Endothelial cell of umbilical vein (primary cell): ENCODE results near the gene TBC1D30. TPM values are rescaled to one million over a fixed set of nuclear protein-coding genes. Genes with fewer than 3 reads are reported as not detected.

ENCODE experiments used
- BruUV-seq: library from RNA; stranded (reverse); fragments of 400-500 nt; replicated peaks from 2 replicates; lab custom pipeline; 2021; lab: Mats Ljungman, UMichigan
- CTCF ChIA-PET: fragments of 300-600, 350-600 bp; sonication (Branson Sonifier 250); formaldehyde crosslinking; loops from one replicate; lab custom pipeline; 2021; ENCODE audit warnings: antibody characterized with exemption, inconsistent platforms; lab: Charles Lee
- POLR2A ChIA-PET: fragments of 300-600, 350-600 bp; sonication (Branson Sonifier 250); formaldehyde crosslinking; loops from one replicate; lab custom pipeline; 2021; ENCODE audit warnings: antibody characterized with exemption, inconsistent platforms; lab: Charles Lee
- DNase-seq: peaks from one replicate; pipeline ENCODE4 v3.0.0-alpha.2; 2011; ENCODE audit warnings: low read depth, low spot score
- FAIRE-seq: peaks from 2 replicates; lab custom pipeline; 2011; peaks lifted over from hg19 to GRCh38; lab: Jason Lieb, UNC
- H2AFZ ChIP-seq: 2 replicates; pipeline ENCODE4 v1.6.0; 2012; ENCODE audit warnings: low read depth, low read length, control low read depth, inconsistent platforms
- H3K27ac ChIP-seq: 2 replicates; pipeline ENCODE4 v1.5.1; 2011; ENCODE audit warnings: low read depth, mild to moderate bottlenecking, control low read depth, low read length, moderate library complexity; ENCODE audit not compliant: insufficient read depth
- H3K27me3 ChIP-seq, 2 experiments: 2 replicates each; pipeline versions ENCODE4 v1.6.0 to v1.6.1; 2011; ENCODE audit warnings: low read length in 2 of 2, mixed read lengths in 1 of 2; ENCODE audit not compliant: control insufficient read depth in 2 of 2, insufficient read depth in 2 of 2
- H3K36me3 ChIP-seq, 2 experiments: 2 replicates in 1 of 2; 3 replicates in 1 of 2; pipeline ENCODE4 v1.5.1; 2011; ENCODE audit warnings: low read length in 2 of 2, mild to moderate bottlenecking in 1 of 2, moderate library complexity in 1 of 2; ENCODE audit not compliant: control insufficient read depth in 2 of 2, insufficient read depth in 2 of 2; ENCODE audit errors: extremely low read depth in 1 of 2
- H3K4me1 ChIP-seq: 3 replicates; pipeline ENCODE4 v1.5.1; 2011; ENCODE audit warnings: mild to moderate bottlenecking, low read length; ENCODE audit not compliant: control insufficient read depth, insufficient read depth; ENCODE audit errors: extremely low read depth
- H3K4me2 ChIP-seq: 2 replicates; pipeline ENCODE4 v1.6.1; 2011; ENCODE audit warnings: low read length, control low read depth, mixed read lengths; ENCODE audit not compliant: insufficient read depth
- H3K4me3 ChIP-seq, 3 experiments: fragments of 200-600 bp in 1 of 3; sonication (generic), shearing (Covaris generic) in 1 of 3; replicated peaks in 1 of 3; 2 replicates each; pipeline ENCODE4 v1.5.1; 2011 to 2016; ENCODE audit warnings: control low read depth in 3 of 3, low read length in 3 of 3, mild to moderate bottlenecking in 2 of 3, inconsistent platforms in 1 of 3, low read depth in 1 of 3, moderate library complexity in 1 of 3; ENCODE audit not compliant: insufficient read depth in 1 of 3
- H3K79me2 ChIP-seq: 2 replicates; pipeline ENCODE4 v1.6.0; 2012; ENCODE audit warnings: low read length, inconsistent platforms; ENCODE audit not compliant: control insufficient read depth, insufficient read depth
- H3K9ac ChIP-seq: replicated peaks from 2 replicates; pipeline ENCODE3; 2011; ENCODE audit warnings: low read length, control low read depth; ENCODE audit not compliant: insufficient read depth; ENCODE audit errors: extremely low read depth
- H3K9me1 ChIP-seq: replicated peaks from 3 replicates; pipeline ENCODE4 v1.6.0; 2011; ENCODE audit warnings: mild to moderate bottlenecking, low read length; ENCODE audit not compliant: control insufficient read depth, insufficient read depth; ENCODE audit errors: extremely low read depth
- H3K9me3 ChIP-seq: replicated peaks from 2 replicates; pipeline ENCODE4 v1.5.1; 2012; ENCODE audit warnings: low read length, inconsistent platforms; ENCODE audit not compliant: control insufficient read depth, insufficient read depth
- H4K20me1 ChIP-seq: replicated peaks from 2 replicates; pipeline ENCODE3; 2011; ENCODE audit warnings: mild to moderate bottlenecking, low read length; ENCODE audit not compliant: control insufficient read depth, insufficient read depth; ENCODE audit errors: extremely low read depth
- CTCF ChIP-seq, 2 donors: IDR thresholded peaks; 1 replicate in 1 of 2; 2 replicates in 1 of 2; pipeline ENCODE4 v1.5.1; 2011; ENCODE audit warnings: low read length in 2 of 2, mild to moderate bottlenecking in 2 of 2, moderate library complexity in 2 of 2, control low read depth in 1 of 2, inconsistent platforms in 1 of 2, low read depth in 1 of 2; ENCODE audit not compliant: insufficient read depth in 1 of 2; ENCODE audit errors: extremely low read depth in 1 of 2
- GATA2 ChIP-seq: IDR thresholded peaks from 2 replicates; pipeline ENCODE4 v1.7.0; 2011; ENCODE audit warnings: low read depth, mild to moderate bottlenecking, moderate library complexity, mixed read lengths, low read length; ENCODE audit not compliant: insufficient read length, insufficient read depth
- JUN ChIP-seq: IDR thresholded peaks from 2 replicates; pipeline ENCODE4 v1.6.1; 2011; ENCODE audit warnings: borderline replicate concordance, low read depth; ENCODE audit not compliant: insufficient read length, insufficient read depth
- dilution Hi-C: fragments of 300-500 bp; cut with MboI; formaldehyde crosslinking; loops from one replicate; pipeline ENCODE4 v1.15.0; 2019; ENCODE audit warnings: low sequenced_read_pairs; ENCODE audit not compliant: extremely low pct_ligation_motif_present
- intact Hi-C: fragments of 100-400 bp; cut with micrococcal nuclease; formaldehyde crosslinking; loops from one replicate; pipeline ENCODE4 v1.10.0; 2022
- polyA plus RNA-seq, 4 experiments: library from polyadenylated mRNA; depleted of rRNA in 3 of 4; stranded (reverse) in 3 of 4; unstranded in 1 of 4; fragments of >200 nt; gene quantifications; 2 replicates each; pipeline versions ENCODE4 v1.2.1 to v1.2.3, GENCODE V29; 2011 to 2012; ENCODE audit warnings: missing spikeins in 1 of 4
- total RNA-seq: library from RNA; stranded (reverse); gene quantifications from 2 replicates; pipeline ENCODE4 v1.2.3, GENCODE V29; 2021

The TBC1D30 gene
- total and polyA plus RNA-seq, 2 donors (not counting 3 experiments of a cell fraction or from before 2014, with no cell fraction given), result 4.4 to 7.6 TPM

GRCh38 chr12:64806173-64806572 is 18.3 kb upstream of the TBC1D30 start:
- H2AFZ ChIP-seq, result no peak overlapping the region
- CTCF ChIA-PET, result interaction anchor here (1.5 to 2.8 kb wide), 3 partner anchors 9 to 315 kb away, joined by 3 to 18 read pairs (median 5); partner anchors contain the start of gene WIF1
- FAIRE-seq, result no peak
- no peaks in the 10 kb centered on the region for H3K79me2 ChIP-seq
- H3K9ac ChIP-seq, result no peak overlapping the region
- BruUV-seq, result no TSS peak
- no peaks in the 10 kb centered on the region for H3K9me3 ChIP-seq
- no peaks in the 10 kb centered on the region for H3K9me1 ChIP-seq
- intact Hi-C loops (no loop called here), dilution Hi-C loops (no loop called here)
- no peaks in the 10 kb centered on the region for H4K20me1 ChIP-seq
- H3K4me3 ChIP-seq, result no peak overlapping the region
- no peaks in the 10 kb centered on the region for H3K27me3 ChIP-seq
- H3K4me2 ChIP-seq, result no peak overlapping the region
- no peak for DNase-seq
- H3K4me1 ChIP-seq, result no peaks in the 10 kb centered on the region
- H3K27ac ChIP-seq, result no peak overlapping the region
- POLR2A ChIA-PET, result no interaction called here
- H3K36me3 ChIP-seq, result no peaks in the 10 kb centered on the region
- no peak for TF ChIP-seq JUN
- TF ChIP-seq GATA2, result no peak
- TF ChIP-seq CTCF (IDR thresholded peaks at IDR 0.05; ENCODE audit: extremely low read depth in 1 of 2, insufficient read depth in 1 of 2, low read depth in 1 of 2, low read length in 2 of 2), result no peak
